ENCODE data around the gene AKT2.

The AKT2 gene

DNA sequence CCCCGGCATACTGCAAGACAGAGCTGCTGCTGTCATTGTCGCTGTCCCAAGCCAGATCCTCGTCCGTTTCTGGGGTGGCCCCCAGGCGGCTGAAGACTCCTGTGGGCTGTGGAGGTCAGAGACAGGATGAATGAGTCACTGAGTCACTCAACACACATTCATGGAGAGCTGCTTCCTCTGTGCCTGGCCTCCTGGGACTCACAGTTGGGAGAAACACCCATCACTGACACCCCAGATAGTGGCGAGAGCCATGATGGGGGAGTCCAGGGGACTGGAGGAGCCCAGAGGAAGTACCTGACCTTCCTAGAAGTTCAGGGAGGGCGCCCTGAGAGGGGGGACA lies 37.1 kb upstream of the AKT2 start:
- TF ChIP-seq, protein P1, sequence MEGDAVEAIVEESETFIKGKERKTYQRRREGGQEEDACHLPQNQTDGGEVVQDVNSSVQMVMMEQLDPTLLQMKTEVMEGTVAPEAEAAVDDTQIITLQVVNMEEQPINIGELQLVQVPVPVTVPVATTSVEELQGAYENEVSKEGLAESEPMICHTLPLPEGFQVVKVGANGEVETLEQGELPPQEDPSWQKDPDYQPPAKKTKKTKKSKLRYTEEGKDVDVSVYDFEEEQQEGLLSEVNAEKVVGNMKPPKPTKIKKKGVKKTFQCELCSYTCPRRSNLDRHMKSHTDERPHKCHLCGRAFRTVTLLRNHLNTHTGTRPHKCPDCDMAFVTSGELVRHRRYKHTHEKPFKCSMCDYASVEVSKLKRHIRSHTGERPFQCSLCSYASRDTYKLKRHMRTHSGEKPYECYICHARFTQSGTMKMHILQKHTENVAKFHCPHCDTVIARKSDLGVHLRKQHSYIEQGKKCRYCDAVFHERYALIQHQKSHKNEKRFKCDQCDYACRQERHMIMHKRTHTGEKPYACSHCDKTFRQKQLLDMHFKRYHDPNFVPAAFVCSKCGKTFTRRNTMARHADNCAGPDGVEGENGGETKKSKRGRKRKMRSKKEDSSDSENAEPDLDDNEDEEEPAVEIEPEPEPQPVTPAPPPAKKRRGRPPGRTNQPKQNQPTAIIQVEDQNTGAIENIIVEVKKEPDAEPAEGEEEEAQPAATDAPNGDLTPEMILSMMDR (IDR thresholded peaks at IDR 0.05; ENCODE audit: borderline replicate concordance, insufficient read depth, low read depth, low read length) = no peak
- no peak overlapping the region for H3K4me3 ChIP-seq (ENCODE audit: low read depth, low read length)

DNA sequence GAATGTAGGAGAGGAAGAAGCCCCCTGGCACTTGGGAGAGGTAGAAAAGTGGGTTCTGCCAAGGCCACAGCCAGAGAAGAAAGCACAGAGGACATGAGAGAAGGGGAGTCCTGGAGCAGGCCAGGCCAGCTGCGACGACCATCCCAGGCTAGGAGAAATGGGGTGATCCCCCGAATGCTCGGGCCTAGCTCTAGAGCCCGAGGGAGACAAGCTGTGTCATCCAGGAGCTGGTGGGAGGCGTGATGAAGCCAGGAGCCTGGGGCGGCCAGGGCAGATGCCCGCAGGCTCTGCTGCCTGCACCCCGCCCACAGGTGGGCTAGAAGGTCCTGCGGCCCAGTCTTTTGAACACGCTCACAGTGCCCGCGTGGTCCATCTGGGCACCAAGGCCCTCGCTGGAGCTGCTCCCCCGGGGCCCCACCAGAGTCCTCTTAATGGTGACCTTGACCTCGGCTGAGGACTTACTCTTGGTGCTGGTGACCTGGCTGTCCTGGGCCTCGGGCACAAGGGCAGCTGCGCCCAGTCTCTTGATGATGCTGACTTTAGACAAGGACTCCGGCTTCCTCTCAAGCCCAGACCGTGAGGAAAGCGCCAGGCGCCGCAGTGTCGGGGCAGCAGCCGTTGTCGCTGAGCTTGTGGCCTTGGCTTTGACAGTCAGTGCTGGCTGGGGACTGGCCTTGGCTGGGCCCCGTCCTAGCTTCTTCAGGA lies 36.6 kb upstream of the AKT2 start:
- H3K4me3 ChIP-seq (ENCODE audit: low read depth, low read length) = no peak overlapping the region
- TF ChIP-seq, protein P1 (IDR thresholded peaks at IDR 0.05; ENCODE audit: borderline replicate concordance, insufficient read depth, low read depth, low read length) = no peak

DNA sequence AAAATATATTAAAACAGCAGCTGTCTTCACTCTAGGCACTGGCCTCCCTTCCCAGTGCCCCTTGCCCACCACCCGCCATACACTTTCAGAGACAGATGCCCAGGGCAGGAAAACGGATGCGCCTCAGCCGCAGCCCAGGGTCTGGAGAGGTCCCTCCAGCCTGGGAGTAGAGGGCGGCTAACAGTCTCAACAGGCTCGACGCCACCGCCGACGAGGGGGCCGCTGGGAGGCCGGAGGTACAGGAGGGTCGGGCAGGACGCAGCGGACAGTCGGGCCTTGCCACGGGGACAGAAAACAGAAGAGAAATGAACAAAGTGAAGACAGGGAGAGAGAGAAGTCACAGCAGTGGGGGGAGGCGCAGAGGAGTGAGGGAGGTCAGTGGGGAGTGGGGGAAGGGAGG lies 35.9 kb upstream of the AKT2 start:
- no peak overlapping the region for H3K4me3 ChIP-seq (ENCODE audit: low read depth, low read length)
- TF ChIP-seq, protein P1 (IDR thresholded peaks at IDR 0.05; ENCODE audit: borderline replicate concordance, insufficient read depth, low read depth, low read length) = no peak

GRCh38 chr19:40320558-40320935 lies 35.4 kb upstream of the AKT2 start:
- TF ChIP-seq, protein P1 (IDR thresholded peaks at IDR 0.05; ENCODE audit: borderline replicate concordance, insufficient read depth, low read depth, low read length) = no peak
- no peak overlapping the region for H3K4me3 ChIP-seq (ENCODE audit: low read depth, low read length)

GRCh38 chr19:40317338-40317737 lies 32.2 kb upstream of the AKT2 start:
- H3K4me3 ChIP-seq (ENCODE audit: low read depth, low read length) = no peak overlapping the region
- TF ChIP-seq, protein P1 (IDR thresholded peaks at IDR 0.05; ENCODE audit: borderline replicate concordance, insufficient read depth, low read depth, low read length) = no peak

DNA sequence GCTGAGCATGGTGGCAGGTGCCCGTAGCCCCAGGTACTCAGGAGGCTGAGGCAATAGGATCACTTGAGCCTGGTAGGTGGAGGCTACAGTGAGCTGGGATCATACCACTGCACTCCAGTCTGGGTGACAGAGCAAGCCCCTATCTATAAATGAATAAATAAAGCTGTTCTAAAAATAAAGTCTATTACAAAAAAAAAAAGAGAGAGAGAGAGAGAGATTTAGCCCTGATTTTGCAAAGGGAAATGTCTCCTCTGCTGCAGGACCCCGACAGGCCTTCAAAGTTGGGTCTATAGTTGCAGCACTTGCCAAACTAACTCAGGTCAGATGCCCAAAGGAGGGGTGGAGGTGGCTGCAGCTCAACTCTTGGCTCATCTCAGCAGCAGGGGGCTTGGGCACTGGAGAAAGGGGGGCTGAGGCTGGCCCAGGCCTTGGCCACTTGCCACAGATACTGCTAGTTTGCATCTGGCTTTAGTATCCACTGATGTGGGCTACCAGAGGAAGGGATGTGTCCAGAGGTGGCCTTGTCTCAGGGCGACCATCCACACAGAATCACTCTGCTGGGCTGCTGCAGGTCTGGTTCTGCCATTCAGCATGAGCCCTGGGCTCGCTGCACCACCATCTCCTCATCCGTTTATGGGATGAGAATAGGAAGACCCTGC lies 30.8 kb upstream of the AKT2 start:
- TF ChIP-seq, protein P1 (IDR thresholded peaks at IDR 0.05; ENCODE audit: borderline replicate concordance, insufficient read depth, low read depth, low read length) = no peak
- no peak overlapping the region for H3K4me3 ChIP-seq (ENCODE audit: low read depth, low read length)

- TF ChIP-seq, protein P1 (IDR thresholded peaks at IDR 0.05; ENCODE audit: borderline replicate concordance, insufficient read depth, low read depth, low read length) = no peak
- H3K4me3 ChIP-seq (ENCODE audit: low read depth, low read length) = no peak overlapping the region
Observed at GRCh38 chr19:40314656-40315055, 29.5 kb upstream of the AKT2 start.
